ENCODE data around the gene THSD4. TPM values are rescaled to one million over a fixed set of nuclear protein-coding genes. Genes with fewer than 3 reads are reported as not detected.

The THSD4 gene
- total RNA-seq, 1 donor from 2014 or later: not detected

DNA sequence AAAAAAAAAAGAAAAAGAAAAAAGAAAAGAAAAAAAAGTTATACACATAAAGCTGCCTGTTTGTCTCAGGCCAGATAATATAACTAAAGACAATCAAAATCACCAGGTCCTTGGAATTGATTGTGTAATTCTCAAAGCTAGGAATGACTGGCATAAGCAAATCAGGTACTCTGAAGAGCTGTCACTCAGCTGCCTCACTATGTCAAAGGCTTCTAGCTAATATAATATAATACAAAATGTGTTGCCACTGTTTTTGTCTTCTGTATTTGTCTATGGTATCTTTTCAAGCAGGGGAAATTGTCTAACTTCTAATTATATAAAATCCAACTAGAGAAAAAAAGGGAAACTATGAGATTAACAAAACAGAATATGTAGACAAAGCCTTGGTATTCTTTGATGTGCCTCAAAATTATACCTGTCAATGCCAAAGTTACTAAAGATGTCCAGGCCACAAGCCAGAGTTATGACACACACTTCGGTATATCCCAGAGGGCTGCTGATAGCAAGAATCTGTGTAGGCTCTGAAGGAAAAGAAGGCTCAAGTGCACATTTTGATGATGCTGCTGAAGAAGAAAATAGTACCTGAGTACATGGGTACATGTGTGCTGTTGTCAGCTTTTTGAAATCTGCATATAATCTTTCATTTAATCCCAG is 658.1 kb downstream of the THSD4 start:
- intact Hi-C loops (cut with micrococcal nuclease): no loop called here

DNA sequence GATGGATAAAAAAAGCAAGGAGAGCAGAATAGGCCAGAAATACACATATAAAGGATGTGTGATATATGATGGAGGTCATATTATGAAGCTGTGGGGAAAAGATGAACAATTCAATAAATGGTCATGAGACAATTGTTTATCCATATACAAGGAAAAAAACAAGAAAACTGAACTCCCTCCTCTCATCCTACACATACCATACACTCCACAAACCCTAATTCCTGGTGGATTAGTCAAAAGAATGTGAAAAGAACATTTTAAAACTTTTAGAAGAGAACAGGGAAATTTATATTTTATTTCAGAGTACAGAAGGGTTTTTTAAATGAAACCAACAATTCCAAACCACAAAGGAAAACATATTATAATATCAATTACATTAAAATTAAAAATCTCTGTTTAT is 660.6 kb downstream of the THSD4 start:
- intact Hi-C loops (cut with micrococcal nuclease): no loop called here

DNA sequence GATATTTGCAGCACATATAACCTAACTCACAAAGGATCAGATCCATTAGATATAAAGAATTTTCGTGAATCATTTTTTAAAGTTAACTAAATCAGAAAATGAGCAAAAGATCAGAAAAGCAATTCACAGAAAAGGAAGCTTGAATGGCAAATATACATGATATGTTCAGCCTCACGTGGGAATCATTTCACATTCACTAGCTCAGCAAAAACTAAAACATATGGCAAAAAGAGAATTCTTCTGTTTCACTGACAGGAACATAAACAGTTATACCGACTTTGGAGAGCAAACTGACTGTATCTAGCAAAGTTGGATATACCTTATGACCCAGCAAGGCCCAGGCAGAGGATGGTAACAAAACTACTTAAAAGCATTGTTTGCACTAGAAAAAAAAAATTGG is 661.0 kb downstream of the THSD4 start:
- intact Hi-C loops (cut with micrococcal nuclease): no loop called here

DNA sequence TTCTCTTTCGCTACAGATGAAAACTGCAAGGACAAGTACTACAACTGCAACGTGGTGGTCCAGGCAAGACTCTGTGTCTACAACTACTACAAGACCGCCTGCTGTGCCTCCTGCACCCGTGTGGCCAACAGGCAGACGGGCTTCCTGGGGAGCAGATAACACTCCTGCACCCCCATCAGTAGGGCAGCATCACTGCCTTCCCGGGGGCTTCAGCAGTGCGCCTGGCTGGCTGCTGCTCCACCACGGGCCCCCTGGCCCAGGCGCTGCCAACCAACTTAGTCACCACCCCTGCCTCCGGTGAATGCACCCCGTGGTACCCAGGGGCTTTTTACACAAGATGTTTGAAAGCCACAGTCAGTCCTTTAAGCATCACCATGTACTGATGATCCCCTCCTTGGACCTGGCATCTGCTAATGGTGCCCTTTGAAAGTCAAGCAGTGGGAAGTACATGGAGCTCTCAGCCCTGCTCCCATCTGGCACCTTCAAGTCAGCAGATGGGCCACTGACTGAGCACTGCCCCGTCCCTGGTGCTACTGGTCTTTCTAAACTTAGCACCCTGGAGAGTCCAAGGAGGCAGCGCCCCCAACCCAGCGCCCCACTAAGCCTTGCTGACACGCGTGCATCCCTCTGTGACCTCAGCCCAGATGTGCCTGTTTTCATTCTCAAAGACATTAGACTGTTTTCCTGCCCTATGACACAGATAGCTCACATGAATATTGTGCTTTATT is 662.1 kb downstream of the THSD4 start:
- intact Hi-C loops (cut with micrococcal nuclease): no loop called here

DNA sequence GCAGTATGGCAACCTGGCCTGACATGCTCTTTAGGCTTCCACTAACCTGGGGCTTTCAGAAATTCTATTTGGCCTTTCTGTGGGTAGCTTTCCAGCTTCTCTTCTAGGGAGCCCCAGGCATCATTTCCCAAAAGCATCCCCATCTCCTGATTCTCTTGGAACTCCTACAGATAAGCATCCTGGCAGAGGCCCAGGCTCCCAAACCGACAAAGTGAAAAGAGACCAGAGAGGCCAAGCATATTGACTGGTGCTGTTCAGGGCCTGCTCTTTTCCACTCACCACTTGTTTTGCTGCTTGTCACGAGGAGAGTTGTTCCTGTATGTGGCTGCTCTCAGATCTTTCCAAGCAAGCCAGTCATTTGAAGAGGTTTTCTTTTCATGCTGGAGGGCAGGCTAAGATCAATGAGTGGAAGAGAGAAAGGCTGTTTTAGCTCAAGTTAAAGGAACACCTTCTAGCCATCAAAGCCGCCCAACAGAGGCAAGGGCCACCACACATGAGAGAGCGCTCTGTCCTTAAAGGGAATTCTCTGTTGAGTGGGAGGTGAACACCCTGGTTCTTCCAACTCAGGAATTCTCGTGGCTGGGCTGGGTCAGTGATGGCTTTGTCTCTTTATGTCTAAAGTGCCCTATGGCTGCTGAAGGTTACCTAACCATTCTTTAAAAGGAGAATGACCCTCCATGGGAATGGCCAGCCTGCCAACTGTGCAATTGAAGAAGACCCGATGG is 664.0 kb downstream of the THSD4 start:
- intact Hi-C loops (cut with micrococcal nuclease): no loop called here

DNA sequence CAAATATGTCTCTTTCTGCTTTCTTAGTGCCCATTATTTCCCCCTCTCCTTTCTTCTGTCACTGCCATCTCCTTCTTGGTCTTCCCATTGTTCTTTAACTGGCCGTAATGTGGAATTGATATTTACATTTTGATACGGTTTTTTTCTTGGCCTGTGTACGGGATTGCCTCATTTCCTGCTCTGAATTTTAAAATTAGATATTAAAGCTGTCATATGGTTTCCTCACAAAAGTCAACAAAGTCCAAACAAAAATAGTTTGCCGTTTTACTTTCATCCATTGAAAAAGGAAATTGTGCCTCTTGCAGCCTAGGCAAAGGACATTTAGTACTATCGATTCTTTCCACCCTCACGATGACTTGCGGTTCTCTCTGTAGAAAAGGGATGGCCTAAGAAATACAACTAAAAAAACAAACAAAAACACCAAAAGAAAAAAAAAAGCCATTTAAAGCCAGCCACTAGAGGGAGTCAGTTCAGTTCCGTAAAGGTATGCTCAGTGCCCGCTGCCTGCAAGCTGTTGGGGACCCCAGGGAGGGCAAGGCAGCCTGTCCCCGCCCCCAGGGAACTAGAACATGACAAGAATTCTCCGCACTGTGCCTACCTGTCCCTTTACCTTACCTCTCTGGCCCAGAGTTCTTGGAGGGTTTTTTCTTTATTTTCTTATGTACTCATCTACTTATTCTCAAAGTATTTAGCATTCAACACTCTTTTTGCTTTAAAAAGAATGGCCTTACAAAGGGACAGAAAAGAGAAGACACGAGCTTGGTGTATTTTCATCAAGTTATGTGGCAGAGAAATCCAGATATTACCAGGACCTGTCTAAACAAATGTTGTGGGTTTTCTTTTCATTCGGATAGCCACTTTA is 665.1 kb downstream of the THSD4 start:
- intact Hi-C loops (cut with micrococcal nuclease): loop anchor here (1.0 kb wide), 1 partner anchor 376 kb away; no protein-coding TSS in a partner anchor

DNA sequence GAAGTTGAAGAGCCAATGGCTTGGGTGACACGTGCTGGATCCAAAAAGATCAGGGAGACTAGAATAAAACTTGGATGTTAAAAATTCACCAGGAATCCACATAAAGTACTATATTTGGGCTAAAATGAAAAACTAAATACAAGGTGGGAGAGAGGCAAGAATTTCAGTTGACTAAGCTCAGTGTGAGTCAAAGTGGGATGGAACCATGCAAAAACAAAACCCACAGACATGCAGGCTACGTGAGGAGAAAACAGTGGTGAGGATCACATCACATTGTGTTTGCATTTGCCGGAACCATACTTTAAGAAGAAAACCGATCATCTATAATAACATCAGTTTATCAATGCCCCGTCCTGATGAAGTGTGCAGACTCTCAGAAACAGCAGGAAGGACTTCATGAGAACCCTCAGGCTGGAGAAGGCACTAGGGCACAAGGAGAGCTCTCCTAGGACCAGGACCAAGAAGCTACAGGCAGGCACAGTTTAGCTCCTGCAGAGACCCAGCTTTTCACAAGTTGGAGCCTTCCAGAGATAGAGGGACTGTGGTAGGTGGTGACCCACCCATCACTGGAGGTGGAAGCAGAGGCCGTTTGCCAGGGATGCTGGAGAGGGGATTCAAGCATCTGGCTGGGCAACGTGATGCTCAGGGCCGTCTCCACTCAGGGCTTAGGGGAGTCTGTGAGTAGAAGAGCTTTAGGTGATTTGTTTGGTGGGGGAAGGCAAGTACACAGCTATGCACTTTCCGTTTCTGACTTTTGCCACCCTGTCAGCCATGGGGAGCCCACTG is 666.1 kb downstream of the THSD4 start:
- intact Hi-C loops (cut with micrococcal nuclease): no loop called here

DNA sequence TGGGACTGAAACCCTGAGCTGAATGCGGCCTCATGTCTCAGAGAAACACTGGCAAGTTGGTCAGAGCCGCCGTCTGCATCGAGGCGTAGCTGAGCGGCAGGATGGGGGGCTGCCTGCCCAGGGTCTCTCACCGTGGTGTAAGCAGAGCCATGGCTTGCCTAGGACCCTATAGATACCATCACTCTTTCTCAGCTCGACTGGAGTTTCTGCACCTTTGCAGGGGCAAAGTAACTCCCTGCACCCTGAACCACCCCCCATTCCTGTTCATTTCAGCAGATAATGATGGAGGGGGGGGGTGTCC is 666.6 kb downstream of the THSD4 start:
- intact Hi-C loops (cut with micrococcal nuclease): no loop called here

DNA sequence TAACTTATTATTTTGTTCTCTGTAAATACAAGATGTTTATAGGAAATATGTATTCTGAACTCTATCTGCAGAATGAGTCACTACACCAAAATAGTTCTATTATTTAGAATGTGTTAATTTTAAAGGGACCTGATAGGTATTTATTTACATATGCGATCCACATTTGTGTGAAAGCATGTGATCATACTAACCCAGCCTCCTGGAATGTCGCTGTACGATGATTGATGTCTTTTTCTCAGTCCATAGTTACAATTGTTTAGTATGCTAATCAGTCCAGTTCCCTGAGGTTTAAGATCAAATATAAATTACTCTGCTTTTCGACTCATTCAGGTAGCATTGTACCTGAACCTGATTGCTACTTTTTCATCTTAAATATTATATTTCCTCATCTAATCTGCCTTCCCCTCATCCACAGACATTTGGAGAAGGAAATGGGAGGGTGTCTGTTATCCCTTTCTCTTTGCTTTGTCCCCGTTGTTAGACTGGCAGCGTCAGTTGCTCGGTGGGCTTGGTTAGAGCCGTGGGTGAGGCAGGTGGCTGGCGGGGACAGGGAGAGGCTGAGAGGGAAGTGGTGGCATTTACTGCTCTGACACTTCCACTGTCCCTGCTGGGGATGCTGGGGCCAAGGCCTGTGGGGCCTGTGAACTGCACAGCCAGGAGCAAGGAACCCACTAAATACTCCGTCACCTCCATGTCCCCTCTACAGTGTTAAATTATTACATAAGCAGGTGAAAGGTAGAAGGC is 667.3 kb downstream of the THSD4 start:
- intact Hi-C loops (cut with micrococcal nuclease): no loop called here

DNA sequence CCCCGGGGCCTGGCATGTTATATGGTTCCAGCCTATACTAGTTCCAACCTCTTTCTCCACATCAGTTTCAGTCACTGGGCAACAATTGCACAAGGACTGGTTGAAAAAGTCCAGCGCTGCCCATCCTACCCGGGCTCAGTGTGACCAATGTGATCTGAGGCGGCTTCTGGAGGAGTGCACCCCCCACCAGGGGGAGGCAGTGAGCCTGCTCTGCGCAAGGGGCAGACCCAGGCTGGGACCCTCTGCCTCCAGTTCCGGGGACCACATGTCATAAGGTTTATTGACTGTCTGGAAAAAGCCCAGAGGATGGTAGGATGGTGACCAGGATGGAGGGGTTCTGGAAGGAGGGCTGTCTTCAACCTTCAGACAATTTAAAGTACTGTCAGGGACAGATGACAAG is 669.4 kb downstream of the THSD4 start:
- intact Hi-C loops (cut with micrococcal nuclease): no loop called here

DNA sequence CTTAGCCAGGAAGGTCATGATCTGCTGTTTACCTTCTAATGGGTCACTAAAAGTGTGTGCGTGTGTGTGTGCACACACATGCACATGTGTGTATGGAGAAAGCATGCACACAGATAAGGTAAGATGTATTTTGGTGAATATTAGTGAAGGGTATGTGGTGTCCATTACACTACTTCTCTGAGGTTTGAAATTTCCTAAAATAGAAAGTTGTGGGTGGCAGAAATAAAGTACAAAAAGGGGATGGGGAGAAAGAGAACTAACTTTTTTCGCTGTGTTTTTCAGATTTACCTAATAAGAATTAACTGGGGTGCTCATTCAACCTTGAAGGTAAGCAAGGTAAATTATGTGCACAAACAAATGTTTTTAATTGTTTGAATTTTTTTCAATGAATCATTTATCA is 670.7 kb downstream of the THSD4 start:
- intact Hi-C loops (cut with micrococcal nuclease): no loop called here

DNA sequence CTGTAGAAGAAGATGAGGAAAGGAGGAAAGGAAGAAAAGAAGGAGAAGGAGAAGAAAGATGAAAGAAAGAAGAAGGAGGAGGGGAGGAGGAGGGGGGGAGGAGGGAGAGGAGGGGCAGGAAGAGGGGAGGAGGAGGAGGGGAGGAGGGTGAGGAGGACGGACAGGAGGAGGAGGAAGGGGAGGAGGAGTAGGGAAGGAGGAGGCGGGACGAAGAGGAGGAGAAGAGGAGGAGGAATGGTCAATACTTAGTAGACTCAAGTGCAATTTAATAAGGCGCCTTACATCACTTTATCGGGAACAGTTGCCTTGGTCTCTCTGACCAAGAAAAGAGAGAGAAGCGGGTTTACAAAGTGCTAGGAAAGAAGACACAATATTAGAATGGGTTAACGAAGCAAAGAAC is 671.4 kb downstream of the THSD4 start:
- intact Hi-C loops (cut with micrococcal nuclease): no loop called here

DNA sequence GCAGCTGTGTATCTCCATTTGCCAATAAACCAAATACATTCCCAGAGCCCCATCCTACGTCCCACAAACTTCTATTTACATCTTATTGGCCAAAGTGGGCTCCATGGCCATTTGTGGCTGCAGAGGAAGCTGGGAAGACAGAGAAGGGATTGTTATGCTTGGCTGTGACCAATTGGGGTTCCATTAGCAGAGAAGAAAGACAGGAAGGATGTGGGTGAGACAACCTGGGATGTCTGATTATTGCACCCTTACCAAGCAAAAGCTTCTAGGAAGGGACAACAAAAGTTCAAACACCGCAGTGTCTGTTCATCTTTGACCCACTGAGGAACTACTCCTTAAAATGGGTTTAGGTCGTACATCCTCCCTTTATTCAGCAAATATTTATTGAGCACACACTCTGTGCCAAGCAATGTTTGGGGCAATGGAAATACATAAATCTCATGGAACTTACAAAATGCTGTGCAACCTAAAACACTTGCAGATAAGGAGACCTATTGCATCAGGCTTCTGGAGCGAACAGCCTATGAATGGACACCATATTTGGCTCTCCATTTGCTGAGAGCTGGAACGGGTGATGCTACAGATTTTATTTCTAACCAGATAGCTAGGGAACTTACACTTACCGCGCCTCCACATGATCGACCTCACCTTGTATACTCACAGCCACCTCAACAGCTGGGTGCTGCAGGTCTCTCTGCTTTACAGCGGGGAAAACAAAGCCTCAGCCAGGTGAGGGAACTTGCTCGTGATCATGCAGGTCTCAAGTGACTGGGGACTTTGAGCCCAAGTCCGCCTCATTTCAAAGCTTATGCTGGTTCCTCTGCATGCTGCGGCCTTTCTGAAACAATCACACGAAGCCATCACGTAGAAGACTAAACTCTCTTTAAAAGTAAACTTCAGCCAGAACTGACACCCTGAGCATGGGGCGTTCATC is 673.6 kb downstream of the THSD4 start:
- intact Hi-C loops (cut with micrococcal nuclease): no loop called here

DNA sequence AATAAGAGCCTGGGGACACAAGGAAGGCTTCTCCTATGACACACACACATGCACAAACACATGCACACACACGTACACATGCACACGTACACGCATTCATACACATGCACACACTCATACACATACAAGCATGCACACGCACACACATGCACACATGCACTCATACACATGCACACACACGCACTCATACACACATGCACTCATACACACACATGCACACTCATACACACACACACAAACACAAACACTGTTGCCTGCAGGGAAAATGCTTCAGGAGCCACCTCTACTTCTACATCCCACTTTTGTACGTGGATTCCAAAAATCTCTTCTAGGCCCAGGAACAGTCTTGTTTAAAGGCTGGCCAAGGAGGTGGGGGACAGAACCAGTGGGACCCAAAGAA is 674.3 kb downstream of the THSD4 start:
- intact Hi-C loops (cut with micrococcal nuclease): no loop called here

DNA sequence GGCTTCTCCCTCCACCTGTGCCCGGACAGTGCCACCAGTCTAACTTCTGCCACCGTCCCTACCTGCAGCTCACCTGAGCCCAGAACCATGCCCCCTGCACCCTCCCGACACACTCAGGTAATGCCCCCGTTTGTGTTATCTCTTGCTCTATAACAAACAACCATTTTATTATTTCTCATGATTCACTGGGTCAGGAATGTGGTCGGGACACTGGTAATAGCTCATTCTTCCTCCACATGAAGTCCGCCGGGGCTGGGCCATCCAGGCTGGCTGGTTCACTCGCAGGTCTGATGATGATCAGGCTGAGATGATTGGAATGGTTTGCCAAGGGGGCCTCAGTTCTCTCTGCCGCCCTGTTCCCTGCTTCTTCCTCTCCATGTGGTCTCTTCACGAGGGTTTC is 674.8 kb downstream of the THSD4 start:
- intact Hi-C loops (cut with micrococcal nuclease): no loop called here

DNA sequence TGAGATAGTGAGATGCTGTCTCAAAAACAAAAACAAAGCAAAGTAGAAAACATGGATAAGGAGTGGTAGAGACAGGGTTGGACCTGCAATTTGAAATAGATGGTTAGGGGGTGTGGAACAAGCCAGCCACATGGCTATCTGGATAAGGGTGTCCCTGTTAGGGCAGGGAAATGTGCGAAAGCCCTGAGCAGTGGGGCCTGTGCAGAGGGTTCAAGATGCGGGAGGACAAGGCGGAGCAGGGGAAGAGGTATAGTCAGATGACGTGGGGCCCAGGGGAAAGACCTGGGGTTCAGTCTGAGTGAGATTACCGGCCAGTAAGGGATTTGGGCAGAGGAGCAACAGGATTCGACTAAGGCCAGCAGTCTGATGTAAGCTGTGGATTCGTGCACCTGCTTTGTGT is 676.7 kb downstream of the THSD4 start:
- intact Hi-C loops (cut with micrococcal nuclease): no loop called here

DNA sequence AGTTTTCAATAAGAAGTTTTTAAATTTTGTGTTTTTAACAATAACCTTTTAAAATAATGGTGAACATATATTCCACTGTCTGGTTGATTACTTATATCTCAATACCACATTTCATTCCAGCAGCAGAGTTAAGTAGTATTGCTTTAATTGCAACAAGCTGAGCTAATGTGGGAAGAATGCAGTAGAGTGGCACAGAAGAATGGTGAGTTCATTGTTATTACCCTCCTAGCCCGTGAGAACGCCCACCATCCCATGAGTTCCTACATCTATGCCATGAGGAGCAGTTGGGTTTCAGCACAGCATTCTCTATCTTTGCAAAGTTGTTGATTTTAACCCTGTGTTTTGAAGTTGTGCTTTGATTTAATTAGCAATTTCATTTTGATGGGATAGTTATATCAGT is 677.2 kb downstream of the THSD4 start:
- intact Hi-C loops (cut with micrococcal nuclease): no loop called here

DNA sequence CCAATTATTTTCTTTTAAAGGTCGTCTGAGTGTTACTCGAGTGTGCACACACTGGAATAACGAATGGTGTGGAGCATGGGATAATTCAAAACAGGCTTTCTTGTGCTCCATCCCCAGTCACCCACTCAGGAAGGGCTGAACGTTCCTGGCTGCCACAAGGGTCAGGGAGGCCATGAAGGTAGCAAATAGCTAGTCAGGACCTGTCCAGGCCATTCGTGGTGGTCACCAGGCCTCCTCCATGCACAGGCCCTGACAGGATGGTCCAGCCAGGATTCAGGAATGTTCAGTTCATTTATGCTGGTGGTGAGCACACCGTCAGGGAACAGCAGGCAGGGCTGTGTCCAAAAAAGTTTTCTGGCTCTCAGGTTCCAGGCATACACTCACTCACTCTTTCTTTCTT is 683.4 kb downstream of the THSD4 start:
- intact Hi-C loops (cut with micrococcal nuclease): no loop called here

DNA sequence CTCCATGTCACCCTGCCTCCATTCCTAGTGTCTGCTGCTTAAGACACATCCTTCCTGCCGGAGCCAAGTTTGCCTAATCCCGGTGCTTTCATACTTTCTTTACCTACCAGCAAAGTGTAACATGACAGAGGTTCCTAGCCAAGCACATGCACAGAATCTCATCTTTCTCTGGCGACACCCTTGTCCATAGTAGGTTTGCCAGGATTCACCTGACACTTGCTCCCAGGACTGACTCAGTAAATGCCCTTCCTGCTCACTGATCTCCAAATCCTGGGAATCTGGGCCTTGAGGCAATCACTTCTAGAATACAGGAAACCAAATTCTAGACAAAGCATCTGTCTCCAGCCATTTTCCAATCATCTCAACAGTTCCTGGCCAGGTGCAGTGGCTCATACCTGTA is 684.9 kb downstream of the THSD4 start:
- intact Hi-C loops (cut with micrococcal nuclease): loop anchor here (5.0 kb wide), 1 partner anchor 357 kb away; no protein-coding TSS in a partner anchor

Data from T-helper 2 cell treated with Interferon-gamma antibody and Interleukin-4, amounts not matched to agents 100 ng/mL and 5 ng/mL, for 36 hours (primary cell).